DMS153 treated with DMSO at 0.1 percent for 48 hours (cell line): Measurements from ENCODE around the gene BRINP2.

Experiments
- DNase-seq: peaks from one replicate; lab custom pipeline; 2025; ENCODE audit not compliant: unreplicated experiment; lab: John Stamatoyannopoulos, UW

Gene BRINP2

GRCh38 chr1:177164380-177165068 lies 6.2 kb upstream of the BRINP2 start, which contains the start of gene ASTN1:
ASTN1 (minus strand) TSS chr1:177164712; CDS start chr1:177164676, 36 bp downstream.
- no peak for DNase-seq

DNA sequence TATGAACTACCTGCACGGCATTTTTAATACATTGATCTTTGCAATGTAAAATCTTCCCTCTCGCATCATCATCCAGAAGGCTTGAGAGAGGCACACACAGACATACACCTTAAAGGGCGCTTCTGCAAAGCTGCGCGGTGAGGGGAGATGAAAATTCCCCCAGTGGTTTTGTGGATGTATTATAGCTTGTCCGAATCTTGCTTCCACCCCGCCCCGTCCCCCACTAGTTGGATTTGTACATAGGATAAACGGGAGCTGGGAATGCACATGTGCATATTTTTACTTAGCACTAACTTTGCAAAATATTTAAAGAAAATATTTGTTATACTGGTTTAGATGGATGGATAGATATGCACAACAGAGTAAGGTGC lies 5.7 kb upstream of the BRINP2 start:
- no peak for DNase-seq

GRCh38 chr1:177171536-177172123 lies 872 bp downstream of the BRINP2 start:
- DNase-seq, result no peak

- DNase-seq, result no peak
Observed at GRCh38 chr1:177172272-177172671, 1.5 kb downstream of the BRINP2 start.

DNA sequence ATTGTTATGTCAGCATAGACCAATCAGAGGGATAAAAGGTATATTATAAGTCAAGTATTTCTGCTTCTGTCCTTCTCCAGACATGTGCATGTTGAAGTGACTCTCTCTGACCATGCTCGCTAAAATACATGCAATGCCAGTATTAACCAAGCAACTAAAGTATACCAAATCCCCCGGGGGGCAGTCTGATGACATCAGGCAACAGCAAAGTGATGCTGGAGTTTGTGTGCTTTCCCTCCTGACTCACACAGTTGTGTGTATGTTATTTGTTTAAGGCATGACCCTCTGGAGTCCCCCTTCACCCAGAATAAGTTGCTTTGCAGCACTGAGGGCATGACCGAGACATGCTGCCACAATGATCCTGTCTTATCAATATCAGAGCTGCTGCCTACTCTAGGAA lies 2.1 kb downstream of the BRINP2 start:
- no peak for DNase-seq

DNA sequence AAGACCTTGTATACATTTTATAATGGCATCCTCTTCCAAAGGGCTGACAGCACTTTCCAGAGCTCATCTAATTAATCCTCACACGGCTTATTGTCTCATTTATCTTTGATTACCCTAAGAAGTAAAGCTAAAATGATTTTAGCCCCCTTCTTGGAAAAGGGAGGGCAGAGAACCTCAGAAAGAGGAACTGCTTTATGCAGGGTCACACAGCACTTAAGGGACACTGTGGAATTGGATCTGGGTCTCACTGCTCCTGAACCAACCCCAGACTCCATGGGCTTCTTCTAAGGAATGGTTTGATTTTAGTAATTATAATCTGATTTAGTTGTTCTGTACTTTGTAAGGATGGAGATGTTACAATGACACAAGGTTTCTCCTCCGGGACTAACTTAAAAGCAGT lies 3.2 kb downstream of the BRINP2 start:
- no peak for DNase-seq

GRCh38 chr1:177174921-177175634 lies 4.3 kb downstream of the BRINP2 start:
- DNase-seq, result no peak

- no peak for DNase-seq
Observed at GRCh38 chr1:177181280-177181630, 10.5 kb downstream of the BRINP2 start.

DNA sequence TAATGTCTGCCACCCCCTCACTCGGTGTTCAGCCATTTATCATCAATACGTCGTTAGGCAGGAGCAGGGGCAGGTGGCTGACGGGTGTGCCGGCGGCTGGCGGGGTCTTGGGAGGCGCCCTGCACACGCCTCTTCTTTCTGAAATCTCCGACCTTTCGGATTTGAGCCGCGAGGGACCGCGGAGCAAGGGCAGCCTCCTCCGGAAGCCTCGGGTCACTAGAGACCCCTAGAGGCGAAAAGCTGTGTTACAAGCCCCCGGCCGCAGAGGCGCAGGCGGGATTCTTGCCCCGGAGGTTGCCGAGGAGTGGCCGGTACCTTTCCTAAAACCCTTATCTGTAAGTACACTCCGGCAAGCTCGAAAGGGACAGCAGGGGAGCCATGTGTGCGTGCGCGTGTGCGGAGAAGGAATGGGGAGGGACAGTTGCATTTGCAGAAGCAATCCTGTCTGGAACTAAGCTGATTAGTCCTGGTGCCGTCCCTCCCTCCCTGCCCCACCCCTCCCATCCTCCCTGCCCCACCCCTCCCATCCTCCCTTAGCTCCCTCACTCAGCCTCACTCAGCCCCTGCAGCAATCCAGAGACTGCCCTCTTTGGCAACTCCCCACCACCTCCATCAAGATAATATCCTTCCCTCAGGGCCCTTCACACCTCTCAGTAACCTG lies 11.0 kb downstream of the BRINP2 start:
- peak; percentile 87 for DNase-seq

- no peak for DNase-seq
Observed at GRCh38 chr1:177183836-177184235, 13.1 kb downstream of the BRINP2 start.

- no peak for DNase-seq
Observed at GRCh38 chr1:177185209-177185608, 14.5 kb downstream of the BRINP2 start.

DNA sequence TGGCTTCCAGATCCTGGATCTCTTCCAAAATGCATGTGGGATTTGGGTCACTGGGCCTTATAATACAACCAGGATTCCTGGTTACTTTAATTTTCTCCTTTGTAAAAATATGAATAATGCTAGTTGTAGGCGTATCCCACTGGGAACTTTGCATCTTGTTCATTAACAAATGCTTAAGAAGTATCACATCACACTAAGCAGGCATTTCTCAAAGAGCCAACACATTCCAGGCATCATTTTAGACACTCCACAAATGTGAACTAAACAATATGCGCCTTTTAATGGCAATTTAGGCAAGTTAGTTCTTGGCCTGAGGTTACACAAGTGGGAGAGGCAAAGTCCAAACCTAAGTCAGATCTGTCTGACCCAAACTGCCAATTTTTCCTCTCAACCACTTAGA lies 15.9 kb downstream of the BRINP2 start:
- no peak for DNase-seq

DNA sequence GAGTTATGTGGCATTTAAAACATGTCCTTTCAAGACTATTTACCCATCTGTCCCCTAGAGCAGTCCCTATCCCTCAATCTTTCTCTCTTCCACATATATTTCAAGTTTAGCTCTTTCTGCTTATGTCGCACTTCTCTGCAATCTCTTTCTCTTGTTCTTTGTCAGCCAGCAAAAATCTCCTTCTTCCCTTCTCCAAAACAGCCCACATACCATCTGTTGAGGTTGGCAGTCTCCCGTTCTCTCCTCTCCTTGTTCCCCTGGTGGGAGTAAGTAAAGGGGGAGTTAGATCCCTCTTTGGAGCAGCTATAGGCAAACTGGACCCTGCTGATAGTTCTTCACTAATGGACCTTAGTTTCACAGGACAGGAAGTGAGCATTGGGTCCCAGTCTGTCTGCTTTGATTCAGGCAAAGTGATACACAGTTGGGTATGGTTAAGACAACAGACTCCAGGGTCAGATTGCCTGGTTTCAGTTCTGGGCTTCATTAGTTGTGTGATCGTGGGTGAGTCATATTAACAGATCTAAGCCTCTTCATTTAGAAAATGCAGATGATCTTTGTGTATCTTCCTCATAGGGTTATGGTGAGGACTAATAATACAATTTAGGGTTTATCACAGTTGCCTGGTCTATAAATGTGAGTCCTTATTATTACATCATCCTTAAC lies 19.7 kb downstream of the BRINP2 start:
- DNase-seq, result no peak

DNA sequence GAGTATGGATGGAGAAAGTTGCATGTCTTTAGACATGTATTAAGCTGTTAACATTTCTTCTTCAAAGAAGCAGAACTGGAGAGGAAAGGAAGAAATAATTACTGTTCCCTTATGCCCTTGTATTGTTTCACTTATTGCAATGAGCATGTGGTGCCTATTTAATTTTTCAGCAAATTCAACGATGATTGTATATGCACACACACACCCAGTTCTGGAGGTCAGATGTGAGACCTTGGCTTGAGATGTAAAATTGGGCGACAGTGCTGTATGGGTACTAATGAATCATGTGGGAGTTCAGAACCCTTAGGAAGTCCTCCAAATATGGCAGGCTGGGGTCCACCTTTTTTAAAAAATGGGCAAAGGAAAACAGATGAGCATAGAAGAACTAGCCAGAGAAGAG lies 27.5 kb downstream of the BRINP2 start:
- DNase-seq, result no peak

DNA sequence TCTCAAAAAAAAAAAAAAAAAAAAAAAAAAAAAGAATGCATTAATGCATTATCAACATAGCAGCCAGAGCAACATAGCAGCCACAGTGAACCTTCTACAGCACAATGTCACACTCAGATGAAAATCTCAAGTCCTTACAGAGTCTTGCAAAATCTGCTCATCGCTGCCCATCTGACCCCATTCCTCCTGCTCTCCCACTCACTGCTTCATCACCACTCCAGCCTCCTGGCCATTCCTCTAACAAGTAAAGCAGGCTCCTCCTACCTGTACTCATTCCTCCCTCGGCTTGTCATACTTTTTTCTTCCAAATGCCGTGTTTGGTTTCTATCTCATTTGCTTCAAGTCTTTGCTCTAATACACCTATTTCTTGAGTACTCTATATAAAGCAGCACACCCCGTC lies 29.5 kb downstream of the BRINP2 start:
- no peak for DNase-seq

DNA sequence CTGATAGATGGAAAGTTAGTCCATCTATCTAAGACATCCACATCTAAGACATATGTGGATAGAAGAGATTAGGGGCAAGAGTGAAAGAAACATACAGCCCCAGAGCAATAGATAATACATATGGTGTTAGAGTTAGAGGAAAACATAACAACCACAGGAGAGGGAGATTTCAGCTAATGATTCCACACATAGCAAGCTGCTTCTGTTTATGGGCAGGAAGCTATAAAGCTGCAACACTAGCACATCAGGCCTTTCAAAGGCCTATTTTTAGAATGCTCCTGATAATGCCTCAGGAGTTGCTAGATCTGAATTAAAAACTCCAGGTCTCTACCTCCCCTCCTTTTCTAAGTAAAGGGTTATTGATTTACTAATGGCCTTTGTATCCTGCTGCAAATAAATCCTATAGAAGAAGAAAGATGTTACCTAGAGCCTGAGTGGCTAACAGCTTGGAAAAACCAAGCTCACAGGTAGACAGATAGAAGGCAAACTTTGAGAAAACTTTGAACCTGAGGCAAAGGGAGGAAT lies 36.1 kb downstream of the BRINP2 start:
- DNase-seq, result no peak

DNA sequence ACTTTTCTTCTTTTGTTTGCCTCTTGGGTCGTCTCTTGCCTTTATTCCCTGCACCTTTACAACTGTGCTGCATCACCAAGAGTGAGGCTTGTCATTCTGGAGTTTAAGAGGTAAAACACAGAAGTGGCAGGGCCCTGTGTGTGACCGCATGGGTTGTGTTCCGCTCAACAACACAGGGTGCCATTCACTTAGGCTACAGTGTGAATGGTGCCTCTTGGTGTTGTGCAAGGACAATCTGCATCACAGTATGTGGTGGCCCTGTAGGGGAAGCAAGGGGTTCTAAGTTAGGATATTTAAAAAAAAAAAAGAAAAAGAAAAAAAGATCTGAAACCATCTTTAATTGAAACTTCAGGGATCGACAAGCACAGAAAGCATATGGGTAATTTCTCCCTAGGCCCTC lies 38.2 kb downstream of the BRINP2 start:
- DNase-seq, result no peak

DNA sequence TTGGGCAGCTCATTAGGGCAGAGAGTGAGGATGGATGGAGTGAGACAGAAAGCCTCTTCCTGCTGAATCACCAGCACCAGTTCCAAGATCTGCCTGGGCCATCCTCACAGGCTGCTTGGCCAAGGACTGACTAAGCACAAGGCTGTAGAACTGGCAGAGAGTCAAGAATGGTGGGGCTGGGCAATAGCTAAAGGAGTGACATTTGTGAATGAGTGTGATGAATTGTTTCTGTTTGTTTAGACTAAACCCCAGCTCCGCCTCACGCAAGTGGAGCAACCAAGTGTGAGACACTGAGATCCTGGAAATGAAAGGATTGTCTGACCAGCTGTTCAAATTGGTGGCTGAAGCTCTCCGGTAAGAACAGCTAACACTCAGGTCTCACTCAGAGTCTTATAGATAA lies 38.6 kb downstream of the BRINP2 start:
- peak; percentile 85 for DNase-seq

DNA sequence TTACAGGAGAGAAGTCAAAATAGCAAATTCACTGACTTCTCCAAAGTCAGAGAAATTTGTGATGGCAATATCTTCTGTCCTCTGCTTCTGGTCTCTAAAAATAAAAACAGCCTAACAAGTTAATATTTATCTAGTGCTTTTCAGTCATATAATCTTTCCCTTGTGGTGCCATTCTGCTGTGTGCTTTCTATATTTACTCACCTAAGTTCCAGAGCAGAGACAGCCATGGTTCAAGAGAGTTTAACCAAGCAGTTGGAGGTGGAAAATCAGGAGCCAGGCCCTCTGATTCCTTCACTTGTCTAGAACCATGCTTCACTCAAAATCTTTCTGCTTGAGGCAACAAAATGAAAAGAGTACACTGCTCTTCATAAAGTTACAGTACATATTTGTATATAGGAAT lies 39.3 kb downstream of the BRINP2 start:
- DNase-seq, result no peak

- DNase-seq, result no peak
Observed at GRCh38 chr1:177211231-177211630, 40.5 kb downstream of the BRINP2 start.

DNA sequence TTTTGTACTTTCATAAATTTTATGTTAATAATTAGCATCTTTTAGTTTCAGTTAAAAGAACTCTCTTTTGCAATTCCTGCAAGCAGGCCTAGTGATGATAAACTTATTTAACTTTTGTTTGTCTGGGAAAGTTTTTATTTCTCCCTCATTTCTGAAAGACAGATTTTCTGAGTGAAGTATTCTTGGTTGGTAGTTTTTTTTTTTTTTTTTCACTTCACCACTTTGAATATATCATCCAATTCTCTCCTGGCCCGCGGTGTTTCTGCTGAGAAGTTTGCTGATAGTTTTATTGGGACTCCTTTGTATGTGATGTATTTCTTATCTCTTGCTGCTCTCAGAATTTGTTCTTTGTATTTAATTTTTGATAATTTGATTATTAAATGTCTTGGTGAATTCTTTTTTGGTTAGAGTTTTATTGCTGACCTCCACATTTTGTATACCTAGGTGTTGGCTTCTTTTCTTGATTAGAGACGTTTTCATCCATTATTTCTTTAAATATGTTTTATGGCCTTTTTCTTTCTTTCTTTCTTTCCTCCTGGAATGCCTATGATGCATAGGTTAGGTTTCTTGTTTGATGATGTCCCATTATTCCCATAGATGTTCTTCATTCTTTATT lies 45.9 kb downstream of the BRINP2 start:
- no peak for DNase-seq
